CD8-positive, alpha-beta memory T cell (primary cell): ENCODE data around the gene RALGAPA2. TPM values are rescaled to one million over a fixed set of nuclear protein-coding genes. Genes with fewer than 3 reads are reported as not detected.

Experiments used
- CTCF ChIA-PET: fragments of 350-600 bp; sonication (Branson Sonifier 250); formaldehyde crosslinking; loops from one replicate; lab custom pipeline; 2021; ENCODE audit warnings: antibody characterized with exemption; lab: Charles Lee
- POLR2A ChIA-PET: fragments of 350-600 bp; sonication (Branson Sonifier 250); formaldehyde crosslinking; loops from one replicate; lab custom pipeline; 2021; ENCODE audit warnings: antibody characterized with exemption; lab: Charles Lee
- DNase-seq, 5 donors: peaks; one replicate each; pipeline versions ENCODE4 v3.0.0 to v3.0.0-alpha.2; 2020 to 2022; ENCODE audit warnings: mixed read lengths in 1 of 5
- H3K27ac ChIP-seq: one replicate; pipeline ENCODE4 v1.7.0; 2013; ENCODE audit warnings: low read depth, mild to moderate bottlenecking, low read length, moderate library complexity
- H3K27me3 ChIP-seq: 2 replicates; pipeline ENCODE4 v1.7.0; 2013; ENCODE audit warnings: low read length, mild to moderate bottlenecking; ENCODE audit not compliant: insufficient read depth, poor library complexity, severe bottlenecking
- H3K36me3 ChIP-seq: 2 replicates; pipeline ENCODE4 v1.7.0; 2013; ENCODE audit warnings: mild to moderate bottlenecking, low read length, moderate library complexity; ENCODE audit not compliant: insufficient read depth
- H3K4me1 ChIP-seq: 2 replicates; pipeline ENCODE4 v1.7.0; 2013; ENCODE audit warnings: mild to moderate bottlenecking, low read length, moderate library complexity; ENCODE audit not compliant: insufficient read depth
- H3K4me3 ChIP-seq: 2 replicates; pipeline ENCODE4 v1.7.0; 2013; ENCODE audit warnings: mild to moderate bottlenecking, low read length
- H3K9me3 ChIP-seq: 2 replicates; pipeline ENCODE4 v1.7.0; 2013; ENCODE audit warnings: mild to moderate bottlenecking, low read length
- H3K27ac Mint-ChIP-seq, 8 donors: one replicate each; pipeline ENCODE4 v1.8.0; 2020 to 2021; ENCODE audit warnings: mixed read lengths in 8 of 8, mild to moderate bottlenecking in 6 of 8, inconsistent platforms in 3 of 8, moderate library complexity in 3 of 8
- H3K27me3 Mint-ChIP-seq, 2 donors: one replicate each; pipeline ENCODE4 v1.8.0; 2020 to 2021; ENCODE audit warnings: mixed read lengths in 2 of 2, mild to moderate bottlenecking in 1 of 2, moderate library complexity in 1 of 2
- H3K36me3 Mint-ChIP-seq, 3 donors: one replicate each; pipeline ENCODE4 v1.8.0; 2020 to 2021; ENCODE audit warnings: mixed read lengths in 3 of 3, inconsistent platforms in 1 of 3, mild to moderate bottlenecking in 1 of 3
- H3K4me1 Mint-ChIP-seq, 3 donors: one replicate each; pipeline ENCODE4 v1.8.0; 2020 to 2021; ENCODE audit warnings: mixed read lengths in 3 of 3, inconsistent platforms in 1 of 3, mild to moderate bottlenecking in 1 of 3
- H3K4me3 Mint-ChIP-seq, 7 donors: one replicate each; pipeline ENCODE4 v1.8.0; 2020 to 2021; ENCODE audit warnings: mixed read lengths in 7 of 7, mild to moderate bottlenecking in 6 of 7, moderate library complexity in 4 of 7, inconsistent platforms in 2 of 7
- H3K9me3 Mint-ChIP-seq, 5 donors: one replicate each; pipeline ENCODE4 v1.8.0; 2020 to 2022; ENCODE audit warnings: mixed read lengths in 5 of 5, mild to moderate bottlenecking in 3 of 5, moderate library complexity in 2 of 5, inconsistent platforms in 1 of 5
- polyA plus RNA-seq: library from polyadenylated mRNA; unstranded; fragments of 300-500 nt; fragmentation: Illumina TruSeq; gene quantifications from one replicate; pipeline ENCODE4 v1.2.3, GENCODE V29; 2021
- total RNA-seq, 2 experiments: library from RNA; stranded (reverse); gene quantifications; one replicate each; pipeline ENCODE4 v1.2.3, GENCODE V29; 2021

Gene RALGAPA2
- total and polyA plus RNA-seq, 3 experiments from 2014 or later = 7.4 to 14.5 (median 13.4) TPM

- POLR2A ChIA-PET = no interaction called here
- no peak for DNase-seq
- Histone ChIP-seq H3K4me3 (no peak overlapping the region), H3K27me3 (no peaks in the 10 kb centered on the region), H3K27ac (no peak overlapping the region), H3K36me3 (no peaks in the 10 kb centered on the region), H3K9me3 (no peaks in the 10 kb centered on the region), H3K4me1 (no peaks in the 10 kb centered on the region)
- H3K9me3 Mint-ChIP-seq = no peaks in the 10 kb centered on the region
- H3K36me3 Mint-ChIP-seq = peaks cover 7 to 33% (median 16%) of the 10 kb centered on the region in 3 donors
- no peaks in the 10 kb centered on the region for H3K4me1 Mint-ChIP-seq
- H3K27me3 Mint-ChIP-seq = peaks cover 0 to 2% of the 10 kb centered on the region in 2 donors
- CTCF ChIA-PET = no interaction called here
- H3K4me3 Mint-ChIP-seq = no peak overlapping the region
- H3K27ac Mint-ChIP-seq = peak overlapping the region in 1 of 8 donors; percentile 70
Measured at GRCh38 chr20:20465252-20465651, 247.2 kb downstream of the RALGAPA2 start.

GRCh38 chr20:20463933-20464374, 248.5 kb downstream of the RALGAPA2 start:
- no peak for DNase-seq
- peaks cover 4 to 27% (median 14%) of the 10 kb centered on the region in 3 donors for H3K36me3 Mint-ChIP-seq
- no peak overlapping the region for H3K27ac ChIP-seq

DNA sequence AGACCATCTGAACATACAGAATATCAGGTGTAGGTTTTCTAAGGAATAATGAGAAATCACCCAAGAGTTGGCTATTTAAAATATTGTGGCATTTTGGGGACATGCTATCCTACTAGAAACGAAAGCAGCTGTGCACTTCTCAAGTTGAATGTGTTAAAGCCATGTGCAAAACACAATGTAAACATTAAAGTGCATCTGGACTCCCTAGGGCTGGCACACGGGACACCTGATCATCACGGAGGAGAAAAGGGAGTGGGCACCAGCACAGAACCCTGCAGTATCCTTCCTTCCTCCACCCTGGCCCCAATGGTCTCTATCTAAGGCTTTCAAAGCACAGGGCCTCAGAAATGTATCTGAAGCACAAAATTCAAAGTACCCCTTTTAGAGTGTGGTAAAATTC, 250.3 kb downstream of the RALGAPA2 start:
- peaks cover 0 to 2% (median 0%) of the 10 kb centered on the region in 5 donors for H3K9me3 Mint-ChIP-seq
- no peak overlapping the region for H3K4me3 Mint-ChIP-seq
- Histone ChIP-seq H3K27me3 (no peaks in the 10 kb centered on the region), H3K36me3 (no peaks in the 10 kb centered on the region), H3K9me3 (no peaks in the 10 kb centered on the region), H3K27ac (no peak overlapping the region), H3K4me1 (no peaks in the 10 kb centered on the region), H3K4me3 (no peak overlapping the region)
- ChIA-PET CTCF (no interaction called here), POLR2A (no interaction called here)
- DNase-seq = no peak
- H3K27ac Mint-ChIP-seq = no peak overlapping the region
- peaks cover 0 to 2% of the 10 kb centered on the region in 2 donors for H3K27me3 Mint-ChIP-seq
- no peaks in the 10 kb centered on the region for H3K4me1 Mint-ChIP-seq
- peaks cover 0 to 23% (median 9%) of the 10 kb centered on the region in 3 donors for H3K36me3 Mint-ChIP-seq

More at GRCh38 chr20:20463933-20464374, 248.5 kb downstream of the RALGAPA2 start:
- Histone ChIP-seq H3K4me1 (no peaks in the 10 kb centered on the region), H3K27me3 (no peaks in the 10 kb centered on the region), H3K36me3 (no peaks in the 10 kb centered on the region), H3K9me3 (no peaks in the 10 kb centered on the region), H3K4me3 (no peak overlapping the region)
- no peaks in the 10 kb centered on the region for H3K4me1 Mint-ChIP-seq
- H3K9me3 Mint-ChIP-seq = no peaks in the 10 kb centered on the region
- POLR2A ChIA-PET = no interaction called here
- CTCF ChIA-PET = no interaction called here
- no peak overlapping the region for H3K27ac Mint-ChIP-seq
- H3K4me3 Mint-ChIP-seq = no peak overlapping the region
- peaks cover 0 to 2% of the 10 kb centered on the region in 2 donors for H3K27me3 Mint-ChIP-seq

DNA sequence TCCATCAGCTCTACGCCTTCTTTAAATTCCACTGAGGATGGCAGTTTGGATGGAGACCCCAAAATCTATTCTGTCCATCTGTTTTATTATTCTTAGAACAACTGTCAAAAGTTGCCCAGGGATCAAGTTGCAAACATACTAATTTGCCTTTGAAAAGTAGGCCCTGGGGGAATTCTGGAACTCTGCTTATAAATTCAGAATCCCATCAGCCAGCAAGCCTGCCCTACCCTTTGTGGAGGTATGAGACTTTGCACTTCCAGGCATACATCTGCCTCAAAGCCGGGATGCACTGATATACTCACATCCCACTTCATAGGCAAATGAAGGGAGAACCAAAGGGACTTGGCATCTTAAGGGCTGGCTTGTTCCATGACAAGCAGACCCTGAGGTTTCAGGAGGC, 250.9 kb downstream of the RALGAPA2 start:
- Mint-ChIP-seq H3K4me1 (no peaks in the 10 kb centered on the region), H3K27me3 (peaks cover 0 to 2% of the 10 kb centered on the region in 2 donors), H3K9me3 (peaks cover 0 to 2% (median 0%) of the 10 kb centered on the region in 5 donors), H3K27ac (peak overlapping the region in 2 of 8 donors; percentile 33 to 60), H3K4me3 (no peak overlapping the region), H3K36me3 (peaks cover 0 to 22% (median 9%) of the 10 kb centered on the region in 3 donors)
- POLR2A ChIA-PET = no interaction called here
- no peaks in the 10 kb centered on the region for H3K36me3 ChIP-seq
- H3K9me3 ChIP-seq = no peaks in the 10 kb centered on the region
- CTCF ChIA-PET = no interaction called here
- no peaks in the 10 kb centered on the region for H3K27me3 ChIP-seq
- DNase-seq = no peak
- H3K27ac ChIP-seq = no peak overlapping the region
- H3K4me1 ChIP-seq = no peaks in the 10 kb centered on the region
- no peak overlapping the region for H3K4me3 ChIP-seq

DNA sequence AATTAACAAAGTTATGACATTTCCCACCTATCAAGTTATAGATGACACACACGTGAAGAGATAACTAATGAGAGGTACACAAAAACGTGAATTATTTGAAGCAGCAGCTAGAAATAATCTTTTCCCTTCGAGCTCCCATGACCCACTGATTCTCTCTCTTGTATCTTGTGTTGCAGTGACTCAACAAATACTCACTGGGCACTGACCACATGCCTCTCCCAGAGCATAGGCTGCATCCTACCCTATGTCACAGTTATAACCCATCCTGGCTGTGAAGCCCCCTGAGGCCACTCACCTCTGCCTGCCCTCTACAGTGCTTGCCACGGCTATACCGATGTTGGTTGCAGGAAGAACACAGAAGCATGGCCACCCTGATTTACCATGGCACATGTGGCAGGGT, 252.7 kb downstream of the RALGAPA2 start:
- DNase-seq = no peak
- Mint-ChIP-seq H3K4me3 (no peak overlapping the region), H3K27ac (no peak overlapping the region), H3K27me3 (peaks cover 0 to 2% of the 10 kb centered on the region in 2 donors), H3K9me3 (peaks cover 0 to 2% (median 0%) of the 10 kb centered on the region in 5 donors), H3K4me1 (peaks cover 0 to under 1% (median 0%) of the 10 kb centered on the region in 3 donors), H3K36me3 (peaks cover 0 to 30% (median 12%) of the 10 kb centered on the region in 3 donors)
- ChIA-PET CTCF (no interaction called here), POLR2A (no interaction called here)
- Histone ChIP-seq H3K9me3 (no peaks in the 10 kb centered on the region), H3K27me3 (no peaks in the 10 kb centered on the region), H3K4me1 (no peaks in the 10 kb centered on the region), H3K36me3 (no peaks in the 10 kb centered on the region), H3K27ac (no peak overlapping the region), H3K4me3 (no peak overlapping the region)

GRCh38 chr20:20457392-20458126, 254.9 kb downstream of the RALGAPA2 start:
- Mint-ChIP-seq H3K9me3 (peaks cover 0 to 2% (median 0%) of the 10 kb centered on the region in 5 donors), H3K36me3 (peaks cover 0 to 29% (median 11%) of the 10 kb centered on the region in 3 donors), H3K27me3 (no peaks in the 10 kb centered on the region), H3K4me3 (no peak overlapping the region), H3K27ac (peak overlapping the region in 2 of 8 donors; percentile 2 to 66), H3K4me1 (peaks cover 8 to 22% (median 19%) of the 10 kb centered on the region in 3 donors)
- no peak for DNase-seq
- POLR2A ChIA-PET = no interaction called here
- no peak overlapping the region for H3K4me3 ChIP-seq
- no peaks in the 10 kb centered on the region for H3K27me3 ChIP-seq
- no peaks in the 10 kb centered on the region for H3K36me3 ChIP-seq
- no peak overlapping the region for H3K27ac ChIP-seq
- no peaks in the 10 kb centered on the region for H3K9me3 ChIP-seq
- H3K4me1 ChIP-seq = peaks cover 2% of the 10 kb centered on the region
- CTCF ChIA-PET = no interaction called here

DNA sequence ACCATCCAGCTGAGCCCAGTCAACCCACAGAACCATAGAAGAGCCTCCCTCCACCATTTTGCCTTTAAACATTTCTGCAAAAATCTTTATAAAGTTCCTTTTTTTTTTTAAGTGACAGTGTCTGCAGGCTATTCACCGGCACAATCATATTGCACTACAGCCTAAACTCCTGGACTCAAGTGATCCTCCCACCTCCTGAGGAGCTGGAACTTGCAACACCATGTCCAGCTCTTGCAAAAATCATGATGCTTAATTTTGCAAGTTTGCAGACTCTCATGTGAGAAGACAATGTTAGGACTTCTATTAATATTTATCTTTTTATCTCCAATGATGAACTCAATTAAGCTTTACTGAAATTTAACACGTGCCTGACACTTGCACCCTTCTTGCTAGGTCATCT, 255.7 kb downstream of the RALGAPA2 start:
- H3K4me3 Mint-ChIP-seq = no peak overlapping the region
- H3K27ac Mint-ChIP-seq = no peak overlapping the region
- H3K4me1 Mint-ChIP-seq = peaks cover 15 to 29% (median 26%) of the 10 kb centered on the region in 3 donors
- H3K9me3 Mint-ChIP-seq = peaks cover 0 to 2% (median 0%) of the 10 kb centered on the region in 5 donors
- ChIA-PET POLR2A (no interaction called here), CTCF (no interaction called here)
- H3K36me3 Mint-ChIP-seq = peaks cover 0 to 29% (median 11%) of the 10 kb centered on the region in 3 donors
- Histone ChIP-seq H3K27me3 (no peaks in the 10 kb centered on the region), H3K4me1 (peaks cover 10% of the 10 kb centered on the region), H3K27ac (no peak overlapping the region), H3K4me3 (no peak overlapping the region), H3K36me3 (no peaks in the 10 kb centered on the region), H3K9me3 (no peaks in the 10 kb centered on the region)
- DNase-seq = no peak
- H3K27me3 Mint-ChIP-seq = no peaks in the 10 kb centered on the region

DNA sequence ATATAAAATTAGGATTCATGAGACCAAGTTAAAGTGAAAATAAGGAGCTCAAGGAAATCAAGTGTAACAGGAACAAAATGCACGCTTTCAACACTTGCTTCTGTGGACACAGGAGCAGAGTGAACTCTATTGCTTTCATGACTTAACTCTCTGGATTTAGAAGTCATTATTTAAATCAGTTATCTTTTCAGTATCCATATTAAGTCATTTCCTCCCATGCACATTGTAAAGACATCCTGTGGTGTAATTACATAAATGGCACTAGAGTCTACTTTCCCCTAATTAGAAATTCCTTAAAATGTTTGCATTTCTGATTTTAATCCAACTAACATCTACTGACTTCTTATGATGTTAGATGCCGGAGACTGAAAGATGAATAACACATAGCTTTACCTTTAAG, 256.5 kb downstream of the RALGAPA2 start:
- H3K27ac ChIP-seq = no peak overlapping the region
- Mint-ChIP-seq H3K4me1 (peaks cover 15 to 29% (median 26%) of the 10 kb centered on the region in 3 donors), H3K9me3 (peaks cover 0 to 2% (median 0%) of the 10 kb centered on the region in 5 donors), H3K4me3 (no peak overlapping the region), H3K27ac (no peak overlapping the region), H3K27me3 (no peaks in the 10 kb centered on the region), H3K36me3 (peaks cover 0 to 28% (median 11%) of the 10 kb centered on the region in 3 donors)
- no peaks in the 10 kb centered on the region for H3K9me3 ChIP-seq
- ChIA-PET POLR2A (no interaction called here), CTCF (no interaction called here)
- no peak overlapping the region for H3K4me3 ChIP-seq
- no peaks in the 10 kb centered on the region for H3K27me3 ChIP-seq
- H3K4me1 ChIP-seq = peaks cover 10% of the 10 kb centered on the region
- DNase-seq = no peak
- no peaks in the 10 kb centered on the region for H3K36me3 ChIP-seq
